ENCODE results near the gene ST3GAL6.

Gene ST3GAL6

GRCh38 chr3:98728672-98729071, 34.5 kb upstream of the ST3GAL6 start:
- Histone ChIP-seq H3K4me3 (replicated peaks; ENCODE audit: insufficient read depth, low read length) (no peak overlapping the region), H3K27me3 (ENCODE audit: insufficient read depth, poor library complexity, severe bottlenecking) (no peaks in the 10 kb centered on the region), H3K27ac (replicated peaks) (no peak overlapping the region)
- TF ChIP-seq POLR2AphosphoS5 (IDR thresholded peaks at IDR 0.05; ENCODE audit: low read depth): no peak
- TF ChIP-seq CTCF (IDR thresholded peaks at IDR 0.05; ENCODE audit: insufficient read depth, low read length): no peak
- TF ChIP-seq SPI1 (IDR thresholded peaks at IDR 0.05; ENCODE audit: borderline replicate concordance, low read depth): no peak
- TF ChIP-seq GABPA (IDR thresholded peaks at IDR 0.05; ENCODE audit: low read depth): no peak
- no peak for TF ChIP-seq REST (IDR thresholded peaks at IDR 0.05; ENCODE audit: insufficient replicate concordance, low read depth)
- no peak for DNase-seq (ENCODE audit: low read depth in 1 of 2, low spot score in 1 of 2)

- no peaks in the 10 kb centered on the region for H3K27me3 ChIP-seq (ENCODE audit: insufficient read depth, poor library complexity, severe bottlenecking)
- H3K4me3 ChIP-seq (replicated peaks; ENCODE audit: insufficient read depth, low read length): no peak overlapping the region
- no peak for DNase-seq (ENCODE audit: low read depth in 1 of 2, low spot score in 1 of 2)
- TF ChIP-seq REST (IDR thresholded peaks at IDR 0.05; ENCODE audit: insufficient replicate concordance, low read depth) (no peak), SPI1 (IDR thresholded peaks at IDR 0.05; ENCODE audit: borderline replicate concordance, low read depth) (no peak), GABPA (IDR thresholded peaks at IDR 0.05; ENCODE audit: low read depth) (no peak), POLR2AphosphoS5 (IDR thresholded peaks at IDR 0.05; ENCODE audit: low read depth) (no peak), CTCF (IDR thresholded peaks at IDR 0.05; ENCODE audit: insufficient read depth, low read length) (no peak)
- H3K27ac ChIP-seq (replicated peaks): no peak overlapping the region
These were observed 32.8 kb upstream of the ST3GAL6 start for GRCh38 chr3:98730338-98730737.

- H3K4me3 ChIP-seq (replicated peaks; ENCODE audit: insufficient read depth, low read length): no peak overlapping the region
- no peaks in the 10 kb centered on the region for H3K27me3 ChIP-seq (ENCODE audit: insufficient read depth, poor library complexity, severe bottlenecking)
- TF ChIP-seq REST (IDR thresholded peaks at IDR 0.05; ENCODE audit: insufficient replicate concordance, low read depth): no peak
- TF ChIP-seq POLR2AphosphoS5 (IDR thresholded peaks at IDR 0.05; ENCODE audit: low read depth): no peak
- no peak for TF ChIP-seq CTCF (IDR thresholded peaks at IDR 0.05; ENCODE audit: insufficient read depth, low read length)
- no peak for TF ChIP-seq SPI1 (IDR thresholded peaks at IDR 0.05; ENCODE audit: borderline replicate concordance, low read depth)
- TF ChIP-seq GABPA (IDR thresholded peaks at IDR 0.05; ENCODE audit: low read depth): no peak
- DNase-seq (ENCODE audit: low read depth in 1 of 2, low spot score in 1 of 2): no peak
- no peak overlapping the region for H3K27ac ChIP-seq (replicated peaks)
These were observed 32.1 kb upstream of the ST3GAL6 start for GRCh38 chr3:98730886-98731537.

All from HL-60 (cell line).